ENCODE measurements around the gene DENND1A. TPM values are rescaled to one million over a fixed set of nuclear protein-coding genes. Genes with fewer than 3 reads are reported as not detected.

The DENND1A gene
- total RNA-seq, 4 donors from 2014 or later, result 15.8 to 33.5 (median 23.9) TPM

GRCh38 chr9:123753016-123753415, 176.9 kb downstream of the DENND1A start:
- DNase-seq (ENCODE audit: low spot score in 2 of 2), result no peak
- H3K27me3 ChIP-seq, result no peaks in the 10 kb centered on the region
- H3K9me3 ChIP-seq, result no peaks in the 10 kb centered on the region
- H3K36me3 ChIP-seq, result no peaks in the 10 kb centered on the region
- H3K27ac ChIP-seq, result no peak overlapping the region
- no peaks in the 10 kb centered on the region for H3K4me1 ChIP-seq
- whole genome bisulfite sequencing, result 41% methylated on average over 1 of the region's 1 CpG
- H3K4me3 ChIP-seq, result no peak overlapping the region
- no peak for TF ChIP-seq POLR2AphosphoS5 (IDR thresholded peaks at IDR 0.05)
- TF ChIP-seq POLR2A (IDR thresholded peaks at IDR 0.05), result no peak
- TF ChIP-seq CTCF (IDR thresholded peaks at IDR 0.05), result no peak
- TF ChIP-seq EP300 (IDR thresholded peaks at IDR 0.05), result no peak

GRCh38 chr9:123749580-123750202, 180.2 kb downstream of the DENND1A start:
- TF ChIP-seq CTCF (IDR thresholded peaks at IDR 0.05) (no peak), EP300 (IDR thresholded peaks at IDR 0.05) (no peak), POLR2A (IDR thresholded peaks at IDR 0.05) (no peak)
- H3K27me3 ChIP-seq, result no peaks in the 10 kb centered on the region
- H3K27ac ChIP-seq, result peak overlapping the region; percentile 15
- no peak overlapping the region for H3K4me3 ChIP-seq
- 90% methylated on average over 4 of the region's 4 CpGs for WGBS
- no peaks in the 10 kb centered on the region for H3K36me3 ChIP-seq
- no peak for DNase-seq (ENCODE audit: low spot score in 2 of 2)
- no peaks in the 10 kb centered on the region for H3K4me1 ChIP-seq
- no peaks in the 10 kb centered on the region for H3K9me3 ChIP-seq

GRCh38 chr9:123746765-123747164, 183.2 kb downstream of the DENND1A start:
- Histone ChIP-seq H3K9me3 (no peaks in the 10 kb centered on the region), H3K27ac (no peak overlapping the region), H3K4me3 (no peak overlapping the region), H3K36me3 (no peaks in the 10 kb centered on the region), H3K4me1 (peaks cover 14% of the 10 kb centered on the region), H3K27me3 (no peaks in the 10 kb centered on the region)
- no peak for DNase-seq (ENCODE audit: low spot score in 2 of 2)
- WGBS, result 98% methylated on average over 1 of the region's 1 CpG
- TF ChIP-seq POLR2A (IDR thresholded peaks at IDR 0.05) (no peak), CTCF (IDR thresholded peaks at IDR 0.05) (no peak), EP300 (IDR thresholded peaks at IDR 0.05) (no peak), POLR2AphosphoS5 (IDR thresholded peaks at IDR 0.05) (no peak)

- 100% methylated on average over 1 of the region's 1 CpG for WGBS
- peaks cover 20% of the 10 kb centered on the region for H3K4me1 ChIP-seq
- H3K4me3 ChIP-seq, result no peak overlapping the region
- TF ChIP-seq POLR2AphosphoS5 (IDR thresholded peaks at IDR 0.05) (no peak), CTCF (IDR thresholded peaks at IDR 0.05) (no peak), POLR2A (IDR thresholded peaks at IDR 0.05) (no peak), EP300 (IDR thresholded peaks at IDR 0.05) (no peak)
- no peaks in the 10 kb centered on the region for H3K36me3 ChIP-seq
- H3K27me3 ChIP-seq, result no peaks in the 10 kb centered on the region
- no peak overlapping the region for H3K27ac ChIP-seq
- H3K9me3 ChIP-seq, result no peaks in the 10 kb centered on the region
- DNase-seq (ENCODE audit: low spot score in 2 of 2), result no peak
Observed at GRCh38 chr9:123745933-123746332, 184.0 kb downstream of the DENND1A start.

GRCh38 chr9:123745451-123745850, 184.5 kb downstream of the DENND1A start:
- TF ChIP-seq POLR2A (IDR thresholded peaks at IDR 0.05) (no peak), EP300 (IDR thresholded peaks at IDR 0.05) (no peak), POLR2AphosphoS5 (IDR thresholded peaks at IDR 0.05) (no peak)
- Histone ChIP-seq H3K4me3 (no peak overlapping the region), H3K4me1 (peaks cover 20% of the 10 kb centered on the region), H3K27me3 (no peaks in the 10 kb centered on the region), H3K9me3 (no peaks in the 10 kb centered on the region), H3K27ac (no peak overlapping the region), H3K36me3 (no peaks in the 10 kb centered on the region)
- 73% methylated on average over 2 of the region's 2 CpGs for WGBS
- DNase-seq (ENCODE audit: low spot score in 2 of 2), result no peak

- no peak overlapping the region for H3K27ac ChIP-seq
- H3K4me1 ChIP-seq, result peaks cover 20% of the 10 kb centered on the region
- WGBS, result 92% methylated on average over 4 of the region's 4 CpGs
- DNase-seq (ENCODE audit: low spot score in 2 of 2), result no peak
- no peaks in the 10 kb centered on the region for H3K9me3 ChIP-seq
- TF ChIP-seq CTCF (IDR thresholded peaks at IDR 0.05) (no peak), POLR2A (IDR thresholded peaks at IDR 0.05) (no peak), POLR2AphosphoS5 (IDR thresholded peaks at IDR 0.05) (no peak), EP300 (IDR thresholded peaks at IDR 0.05) (no peak)
- no peak overlapping the region for H3K4me3 ChIP-seq
- no peaks in the 10 kb centered on the region for H3K27me3 ChIP-seq
- no peaks in the 10 kb centered on the region for H3K36me3 ChIP-seq
Observed at GRCh38 chr9:123743737-123744136, 186.2 kb downstream of the DENND1A start.
